K562 (cell line): ENCODE measurements around the gene FTH1. TPM values are rescaled to one million over a fixed set of nuclear protein-coding genes. Genes with fewer than 3 reads are reported as not detected.

Experiments
- ATAC-seq: fragments of 200-7000 bp; cut with Tn5 transposase; 3 replicates; pipeline ENCODE4 v1.9.1; 2020; ENCODE audit warnings: moderate library complexity
- BruUV-seq: library from RNA; stranded (reverse); fragments of 400-500 nt; replicated peaks from 2 replicates; lab custom pipeline; 2021; lab: Mats Ljungman, UMichigan
- CTCF ChIA-PET: fragments of 300-600 bp; formaldehyde crosslinking; extraction: SDS; loops from one replicate; lab custom pipeline; 2021; ENCODE audit warnings: low intra/inter-chr PET ratio; lab: Yijun Ruan, JAX
- POLR2A ChIA-PET: fragments of 300-600, 350-650 bp; sonication (Branson Sonifier 250); formaldehyde crosslinking; extraction: SDS; loops from one replicate; lab custom pipeline; 2021; ENCODE audit warnings: antibody characterized with exemption, inconsistent platforms; lab: Yijun Ruan, JAX
- DNase-seq, 4 experiments: peaks; one replicate each; pipeline versions ENCODE4 v3.0.0 to v3.0.0-alpha.2; 2011 to 2018; ENCODE audit warnings: low spot score in 3 of 4, mixed read lengths in 3 of 4; ENCODE audit errors: extremely low read depth in 1 of 4
- FAIRE-seq: peaks from 2 replicates; lab custom pipeline; 2011; peaks lifted over from hg19 to GRCh38; lab: Jason Lieb, UNC
- H2AFZ ChIP-seq: 2 replicates; pipeline ENCODE4 v1.6.0; 2011; ENCODE audit warnings: low read depth, low read length, control low read depth, inconsistent platforms
- H3K27ac ChIP-seq: fragments of 200-600 bp; 3 replicates; pipeline ENCODE4 v1.8.0; 2011; ENCODE audit warnings: low read depth, mild to moderate bottlenecking, control low read depth, inconsistent platforms, low read length, moderate library complexity, mixed read lengths; ENCODE audit errors: extremely low read depth
- H3K27me3 ChIP-seq, 2 experiments: fragments of 300-600 bp in 1 of 2; 2 replicates in 1 of 2; 3 replicates in 1 of 2; pipeline versions ENCODE4 v1.6.0 to v1.8.0; 2011; ENCODE audit warnings: inconsistent platforms in 2 of 2, low read length in 2 of 2, mild to moderate bottlenecking in 1 of 2, mixed read lengths in 1 of 2, moderate library complexity in 1 of 2; ENCODE audit not compliant: control insufficient read depth in 2 of 2, insufficient read depth in 2 of 2
- H3K36me3 ChIP-seq: fragments of 300-600 bp; 3 replicates; pipeline ENCODE4 v1.8.0; 2011; ENCODE audit warnings: mild to moderate bottlenecking, low read length, inconsistent platforms; ENCODE audit not compliant: control insufficient read depth, insufficient read depth
- H3K4me1 ChIP-seq, 2 experiments: fragments of 200-600 bp in 1 of 2; replicated peaks in 1 of 2; 2 replicates in 1 of 2; 3 replicates in 1 of 2; pipeline versions ENCODE4 v1.5.1 to v1.8.0; 2011; ENCODE audit warnings: inconsistent platforms in 2 of 2, low read length in 2 of 2, mild to moderate bottlenecking in 1 of 2, mixed read lengths in 1 of 2, moderate library complexity in 1 of 2; ENCODE audit not compliant: control insufficient read depth in 2 of 2, insufficient read depth in 2 of 2
- H3K4me2 ChIP-seq: 2 replicates; pipeline ENCODE4 v1.6.1; 2011; ENCODE audit warnings: low read length, control low read depth, inconsistent platforms, mixed read lengths; ENCODE audit not compliant: insufficient read depth
- H3K4me3 ChIP-seq: fragments of 200-600 bp; sonication (generic), shearing (Covaris generic); 2 replicates; pipeline ENCODE4 v1.5.1; 2016; ENCODE audit warnings: control low read depth, inconsistent platforms
- H3K79me2 ChIP-seq: fragments of 200-600 bp; 3 replicates; pipeline ENCODE4 v1.8.0; 2011; ENCODE audit warnings: low read length, inconsistent platforms; ENCODE audit not compliant: control insufficient read depth, insufficient read depth
- H3K9ac ChIP-seq, 2 experiments: 2 replicates each; pipeline versions ENCODE4 v1.6.0 to v1.6.1; 2011; ENCODE audit warnings: low read depth in 2 of 2, low read length in 2 of 2, control low read depth in 1 of 2, inconsistent platforms in 1 of 2, mild to moderate bottlenecking in 1 of 2, mixed read lengths in 1 of 2; ENCODE audit not compliant: insufficient read depth in 1 of 2
- H3K9me1 ChIP-seq: one replicate; pipeline ENCODE4 v1.6.0; 2011; ENCODE audit warnings: inconsistent platforms, mild to moderate bottlenecking, low read length, moderate library complexity; ENCODE audit not compliant: control insufficient read depth, insufficient read depth
- H3K9me3 ChIP-seq: replicated peaks from 2 replicates; pipeline ENCODE4 v1.5.1; 2011; ENCODE audit warnings: low read depth, low read length, inconsistent platforms; ENCODE audit not compliant: control insufficient read depth, insufficient read depth
- H4K20me1 ChIP-seq: replicated peaks from 2 replicates; pipeline ENCODE4 v1.6.1; 2011; ENCODE audit warnings: low read length, inconsistent platforms, mixed read lengths; ENCODE audit not compliant: control insufficient read depth, insufficient read depth
- CXXC5 ChIP-seq: fragments of 250-450 bp; sonication (Bioruptor Pico); IDR thresholded peaks from 2 replicates; pipeline ENCODE4 v1.8.0; 2022; ENCODE audit warnings: inconsistent platforms, mild to moderate bottlenecking, moderate library complexity
- E2F3 ChIP-seq: fragments of 250-450 bp; sonication (Bioruptor Pico); IDR thresholded peaks from 2 replicates; pipeline ENCODE4 v1.4.0; 2020; ENCODE audit warnings: mild to moderate bottlenecking
- NFRKB ChIP-seq: fragments of 450-650 bp; IDR thresholded peaks from 2 replicates; pipeline ENCODE4 v1.6.1; 2016; ENCODE audit warnings: low read depth
- ZNF165 ChIP-seq: fragments of 250-450 bp; sonication (Bioruptor Pico); IDR thresholded peaks from 2 replicates; pipeline ENCODE4 v1.4.0; 2020; ENCODE audit warnings: borderline replicate concordance
- WGBS: fragments of 100-300 bp; shearing (Covaris generic); methylation state at CpG from one replicate; pipeline ENCODE4 v1.1.6; 2016; ENCODE audit warnings: low coverage, mixed read lengths; ENCODE audit not compliant: insufficient coverage; ENCODE audit errors: missing lambda C conversion rate; 5-methylcytosine and 5-hydroxymethylcytosine counted together
- in situ Hi-C: fragments of 300-500 bp; cut with MboI; formaldehyde crosslinking; loops from 4 replicates; pipeline ENCODE4 v1.15.0; 2018; ENCODE audit warnings: inconsistent platforms, mixed read lengths
- intact Hi-C: fragments of 100-400 bp; cut with micrococcal nuclease; formaldehyde crosslinking; loops from 2 replicates; pipeline ENCODE4 v1.14.2; 2022
- polyA plus RNA-seq, 8 experiments: library from polyadenylated mRNA; depleted of rRNA in 4 of 8; stranded (reverse) in 5 of 8; unstranded in 3 of 8; fragments of >200 nt; fragmentation: Nextera tagmentation in 2 of 8; fragmentation: Illumina TruSeq in 1 of 8; extraction: Ambion mirVana in 2 of 8; extraction: Trizol in 1 of 8; gene quantifications; 2 replicates each; pipeline versions ENCODE4 v1.2.1 to v1.2.3, GENCODE V29; 2011 to 2014; ENCODE audit warnings: inconsistent platforms in 1 of 8, missing spikeins in 1 of 8
- total RNA-seq, 7 experiments: library from RNA; depleted of rRNA in 6 of 7; stranded (reverse); fragments of >200 nt in 6 of 7; fragmentation: Illumina TruSeq in 2 of 7; extraction: Trizol in 2 of 7; gene quantifications; 2 replicates each; pipeline versions ENCODE4 v1.2.1 to v1.2.3, GENCODE V29; 2011 to 2021; ENCODE audit warnings: low replicate concordance in 1 of 7

The FTH1 gene
- total and polyA plus RNA-seq, 9 of the 15 experiments (the other 6 are each of a cell fraction or from before 2014, with no cell fraction given) = 370 to 3,146 (median 802) TPM

DNA sequence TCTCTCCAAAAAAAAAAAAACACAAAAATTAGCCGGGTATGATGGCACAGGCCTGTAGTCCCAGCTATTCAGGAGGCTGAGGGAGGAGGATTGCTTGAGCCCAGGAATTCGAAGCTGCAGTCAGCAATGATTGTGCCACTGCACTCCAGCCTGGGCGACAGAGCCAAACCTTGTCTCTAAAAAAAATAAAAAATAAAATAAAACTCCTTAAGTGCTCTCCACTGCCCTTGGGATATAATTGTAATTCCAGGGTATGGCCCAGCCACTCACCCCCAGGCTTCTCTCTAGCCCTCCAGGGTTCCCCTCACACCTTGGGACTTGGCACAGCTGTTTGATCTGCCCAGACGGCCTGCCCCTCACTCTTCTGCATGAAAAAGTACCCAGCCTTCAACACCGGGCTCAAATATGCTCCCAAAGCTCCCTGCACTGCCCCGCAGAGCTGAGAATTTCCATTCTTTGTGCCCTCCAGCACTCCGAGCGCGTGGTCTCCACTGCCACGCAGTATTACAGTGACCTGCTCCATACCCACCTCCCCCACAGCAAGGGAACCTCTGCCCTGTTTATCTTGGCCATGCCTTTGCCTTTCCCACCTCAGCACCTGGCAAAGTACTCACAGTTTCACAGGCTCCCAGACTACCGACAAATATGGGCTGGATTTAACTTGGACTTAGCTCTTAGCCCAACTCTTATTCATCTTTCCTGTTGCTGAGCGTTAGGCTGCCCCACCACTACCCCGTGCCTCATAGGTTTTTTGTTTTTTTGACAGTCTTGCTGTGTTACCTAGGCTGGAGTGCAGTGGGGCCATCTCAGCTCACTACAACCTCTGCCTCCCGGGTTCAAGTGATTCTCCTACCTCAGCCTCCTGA, 7.6 kb upstream of the FTH1 start:
- no peak overlapping the region; the same call in 2 of the 3 replicates for H3K27ac ChIP-seq
- TF ChIP-seq ZNF165 (CRISPR knock-in tag) (0 out of 2 replicates have a peak, but pooled peaks have one; percentile 38), NFRKB (no peak), CXXC5 (CRISPR knock-in tag) (no peak), E2F3 (no peak)
- peaks cover 24% of the 10 kb centered on the region for H3K79me2 ChIP-seq
- H3K9me1 ChIP-seq = no peaks in the 10 kb centered on the region
- no peak for ATAC-seq
- no TSS peak for BruUV-seq
- H3K27me3 ChIP-seq = no peaks in the 10 kb centered on the region
- 73% methylated on average over 14 of the region's 14 CpGs for WGBS
- POLR2A ChIA-PET = interaction anchor here (0.5 to 4.6 kb wide), 8 partner anchors 9 to 398 kb away, joined by 3 to 31 read pairs (median 5); no protein-coding TSS in a partner anchor
- H2AFZ ChIP-seq = no peak overlapping the region
- peaks cover 33 to 40% of the 10 kb centered on the region in 2 experiments for H3K4me1 ChIP-seq
- intact Hi-C loops (no loop called here), in situ Hi-C loops (no loop called here)
- FAIRE-seq = no peak
- H3K36me3 ChIP-seq = no peaks in the 10 kb centered on the region
- H3K4me3 ChIP-seq = no peak overlapping the region
- peak overlapping the region in 1 of 2 experiments; percentile 71; a peak in 2 of 4 replicates for H3K9ac ChIP-seq
- no peaks in the 10 kb centered on the region for H4K20me1 ChIP-seq
- CTCF ChIA-PET = no interaction called here
- no peak overlapping the region for H3K4me2 ChIP-seq
- no peak for DNase-seq
- no peaks in the 10 kb centered on the region for H3K9me3 ChIP-seq
